Measurements from ENCODE around the gene ADCY7. TPM values are rescaled to one million over a fixed set of nuclear protein-coding genes. Genes with fewer than 3 reads are reported as not detected.

ADCY7 gene
- polyA plus RNA-seq, 1 experiment: 13.2 TPM

- Histone ChIP-seq H3K36me3 (ENCODE audit: control insufficient read depth, insufficient read depth, low read length) (peaks cover 6% of the 10 kb centered on the region; the same call in 1 of the 2 replicates), H3K4me3 (ENCODE audit: low read depth, low read length) (no peak overlapping the region), H3K27me3 (ENCODE audit: control insufficient read depth, insufficient read depth, low read length) (no peaks in the 10 kb centered on the region)
- CTCF ChIA-PET: interaction anchor here (0.9 kb wide), 1 partner anchor 8 kb away, joined by 3 read pairs; no protein-coding TSS in a partner anchor
- POLR2A ChIA-PET: no interaction called here
- DNase-seq (ENCODE audit: low read depth): no peak
- TF ChIP-seq CTCF (IDR thresholded peaks at IDR 0.05; ENCODE audit: insufficient read depth, low read depth, low read length): no peak
These were observed 30.5 kb downstream of the ADCY7 start for GRCh38 chr16:50296807-50297206.

DNA sequence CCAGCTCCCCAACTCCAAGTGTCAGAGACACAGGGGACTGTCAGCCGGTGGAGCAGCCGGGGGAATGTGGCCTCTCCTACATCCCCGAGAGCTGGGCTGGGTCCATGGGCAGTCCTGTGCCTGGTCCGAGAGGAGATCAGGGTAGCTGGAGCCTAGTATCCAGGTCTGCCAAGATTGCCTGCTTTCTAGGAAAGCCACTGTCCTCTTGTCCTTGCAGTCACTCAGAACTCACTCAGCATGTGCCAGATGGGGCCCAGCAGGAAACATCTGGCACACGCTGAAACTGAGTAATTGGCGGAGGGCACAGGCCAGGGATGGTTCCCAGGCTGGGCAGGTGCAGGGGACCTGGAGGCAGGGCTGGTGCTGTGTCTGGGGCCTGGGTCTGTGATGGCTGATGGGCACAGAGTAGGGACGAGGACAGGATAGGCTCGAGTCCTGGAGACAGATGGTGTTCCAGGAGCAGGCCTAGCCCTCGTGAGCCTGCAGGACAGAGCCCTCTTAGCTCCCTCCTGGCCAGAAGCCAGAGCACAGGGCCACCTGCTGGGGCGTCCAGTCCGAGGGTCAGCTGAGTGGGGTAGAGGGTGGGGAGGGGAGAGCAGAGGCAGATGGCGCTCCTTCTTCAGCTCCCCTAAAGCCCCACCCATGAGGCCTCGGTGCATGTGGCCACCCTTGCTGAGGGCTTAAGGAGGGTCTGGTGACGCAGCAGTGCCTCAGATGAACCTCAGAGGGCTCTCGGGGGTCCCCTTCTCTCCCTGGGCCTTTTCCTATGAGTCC lies 31.1 kb downstream of the ADCY7 start:
- no peak overlapping the region for H3K4me3 ChIP-seq (ENCODE audit: low read depth, low read length)
- H3K36me3 ChIP-seq (ENCODE audit: control insufficient read depth, insufficient read depth, low read length): peaks cover 6% of the 10 kb centered on the region; the same call in 1 of the 2 replicates
- no peak for DNase-seq (ENCODE audit: low read depth)
- ChIA-PET CTCF (interaction anchor here (0.7 kb wide), 1 partner anchor 232 kb away, joined by 3 read pairs; the partner anchor contains the start of gene HEATR3), POLR2A (no interaction called here)
- no peaks in the 10 kb centered on the region for H3K27me3 ChIP-seq (ENCODE audit: control insufficient read depth, insufficient read depth, low read length)
- TF ChIP-seq CTCF (IDR thresholded peaks at IDR 0.05; ENCODE audit: insufficient read depth, low read depth, low read length): no peak

DNA sequence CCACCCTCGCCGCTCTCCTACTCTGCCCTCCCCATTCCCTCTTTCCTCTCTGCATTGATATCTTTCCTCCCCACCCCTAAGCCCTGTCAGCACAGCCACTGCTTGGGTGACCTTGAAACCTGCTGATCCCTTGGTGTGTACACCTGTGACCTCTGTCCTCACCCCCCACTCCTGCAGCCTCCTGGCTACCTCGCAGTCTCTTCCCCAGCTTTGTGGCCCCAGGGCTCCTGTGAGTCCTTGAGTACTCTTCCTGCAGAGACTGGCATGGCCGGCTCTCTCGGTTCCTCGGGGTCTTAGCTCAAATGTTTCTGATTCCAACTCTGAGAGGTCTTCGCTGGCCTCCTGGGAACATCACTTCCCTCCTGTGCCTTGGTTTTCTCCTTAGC lies 31.7 kb downstream of the ADCY7 start:
- no peak for DNase-seq (ENCODE audit: low read depth)
- ChIA-PET CTCF (interaction anchor here (0.7 kb wide), 1 partner anchor 232 kb away, joined by 3 read pairs; the partner anchor contains the start of gene HEATR3), POLR2A (no interaction called here)
- no peak for TF ChIP-seq CTCF (IDR thresholded peaks at IDR 0.05; ENCODE audit: insufficient read depth, low read depth, low read length)
- Histone ChIP-seq H3K36me3 (ENCODE audit: control insufficient read depth, insufficient read depth, low read length) (peaks cover 4% of the 10 kb centered on the region; the same call in 1 of the 2 replicates), H3K27me3 (ENCODE audit: control insufficient read depth, insufficient read depth, low read length) (no peaks in the 10 kb centered on the region), H3K4me3 (ENCODE audit: low read depth, low read length) (no peak overlapping the region)

DNA sequence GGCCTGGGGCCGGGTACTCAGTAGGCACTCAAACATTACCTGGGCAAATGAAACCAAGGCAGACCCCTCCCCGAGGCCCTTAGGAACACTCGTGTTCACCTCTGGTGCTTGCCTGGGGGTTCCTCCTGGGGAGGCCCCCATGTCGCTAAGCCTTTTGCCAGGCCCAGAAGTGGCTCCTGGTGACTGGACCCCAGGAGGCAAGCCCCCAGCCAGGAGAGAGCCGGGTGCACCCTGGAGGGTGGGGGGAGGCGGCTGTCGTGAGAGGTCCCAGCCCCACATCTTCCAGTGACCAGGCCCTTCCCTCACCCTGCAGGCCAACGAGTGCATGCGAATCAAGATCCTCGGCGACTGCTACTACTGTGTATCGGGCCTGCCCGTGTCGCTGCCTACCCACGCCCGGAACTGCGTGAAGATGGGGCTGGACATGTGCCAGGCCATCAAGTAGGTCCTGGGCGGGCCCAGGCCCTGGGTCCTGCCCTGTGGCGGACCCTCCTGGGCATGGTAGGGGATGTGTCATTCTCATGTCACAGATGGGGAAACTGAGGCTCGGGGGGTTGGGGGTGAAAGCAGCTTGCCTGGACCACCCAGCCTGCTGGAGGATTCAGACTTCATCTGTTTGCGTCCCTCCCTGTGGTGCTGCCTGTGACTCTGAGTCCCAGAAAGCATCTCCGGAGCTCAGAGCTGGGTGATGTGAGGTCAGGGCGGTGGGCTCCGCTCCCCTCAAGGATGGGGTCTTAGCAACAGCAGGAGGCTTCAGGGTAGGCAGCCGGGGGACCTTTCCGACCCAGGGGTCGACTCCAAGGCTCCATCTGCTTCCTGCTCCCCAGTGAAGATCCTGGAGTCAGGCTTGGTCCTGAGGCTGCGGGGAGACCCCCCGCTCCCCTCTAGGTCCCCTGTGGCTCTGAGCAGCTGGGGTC lies 32.5 kb downstream of the ADCY7 start:
- DNase-seq (ENCODE audit: low read depth): no peak
- CTCF ChIA-PET: interaction anchor here (0.7 kb wide), 1 partner anchor 233 kb away, joined by 3 read pairs; the partner anchor contains the start of gene HEATR3
- TF ChIP-seq CTCF (IDR thresholded peaks at IDR 0.05; ENCODE audit: insufficient read depth, low read depth, low read length): no peak
- peaks cover 3% of the 10 kb centered on the region; the same call in 1 of the 2 replicates for H3K36me3 ChIP-seq (ENCODE audit: control insufficient read depth, insufficient read depth, low read length)
- POLR2A ChIA-PET: interaction anchor here (0.5 kb wide), 1 partner anchor 1932 kb away, joined by 3 read pairs; no protein-coding TSS in a partner anchor
- H3K27me3 ChIP-seq (ENCODE audit: control insufficient read depth, insufficient read depth, low read length): no peaks in the 10 kb centered on the region
- no peak overlapping the region for H3K4me3 ChIP-seq (ENCODE audit: low read depth, low read length)

Data from BJ (cell line).